GM12891 (cell line): ENCODE measurements around the gene RFFL. TPM values are rescaled to one million over a fixed set of nuclear protein-coding genes. Genes with fewer than 3 reads are reported as not detected.
"Not testable (repeated sequence)": the region's sequence is repeated elsewhere in the genome, so short reads cannot be mapped to it uniquely, and the experiment has no call there.

Experiments used
- DNase-seq: peaks from one replicate; pipeline ENCODE4 v3.0.0; 2011; ENCODE audit warnings: low spot score; ENCODE audit not compliant: insufficient read length
- FAIRE-seq: peaks from 2 replicates; lab custom pipeline; 2011; peaks lifted over from hg19 to GRCh38; lab: Jason Lieb, UNC
- PAX5 ChIP-seq: IDR thresholded peaks from 2 replicates; pipeline ENCODE4 v1.6.1; 2011; ENCODE audit warnings: low read length, moderate library complexity, mild to moderate bottlenecking; ENCODE audit not compliant: insufficient read depth, severe bottlenecking
- POLR2A ChIP-seq: IDR thresholded peaks from 2 replicates; pipeline ENCODE4 v1.6.1; 2011; ENCODE audit warnings: low read depth, low read length, control low read depth
- POLR2AphosphoS5 ChIP-seq: IDR thresholded peaks from 2 replicates; pipeline ENCODE4 v1.6.1; 2011; ENCODE audit warnings: low read depth, low read length, control low read depth
- POU2F2 ChIP-seq: IDR thresholded peaks from 2 replicates; pipeline ENCODE4 v1.6.1; 2011; ENCODE audit warnings: low read depth, mild to moderate bottlenecking, control low read depth, low read length, moderate library complexity
- SPI1 ChIP-seq: IDR thresholded peaks from 2 replicates; pipeline ENCODE4 v1.6.1; 2011; ENCODE audit warnings: low read depth, low read length, control low read depth
- TAF1 ChIP-seq: IDR thresholded peaks from 2 replicates; pipeline ENCODE4 v1.6.1; 2011; ENCODE audit warnings: low read depth, low read length, control low read depth
- polyA plus RNA-seq: library from polyadenylated mRNA; unstranded; fragments of >200 nt; gene quantifications from one replicate; pipeline ENCODE4 v1.2.1, GENCODE V29; 2012; ENCODE audit warnings: low read depth, missing spikeins, inconsistent platforms; ENCODE audit not compliant: missing spikeins

Gene RFFL, protein sequence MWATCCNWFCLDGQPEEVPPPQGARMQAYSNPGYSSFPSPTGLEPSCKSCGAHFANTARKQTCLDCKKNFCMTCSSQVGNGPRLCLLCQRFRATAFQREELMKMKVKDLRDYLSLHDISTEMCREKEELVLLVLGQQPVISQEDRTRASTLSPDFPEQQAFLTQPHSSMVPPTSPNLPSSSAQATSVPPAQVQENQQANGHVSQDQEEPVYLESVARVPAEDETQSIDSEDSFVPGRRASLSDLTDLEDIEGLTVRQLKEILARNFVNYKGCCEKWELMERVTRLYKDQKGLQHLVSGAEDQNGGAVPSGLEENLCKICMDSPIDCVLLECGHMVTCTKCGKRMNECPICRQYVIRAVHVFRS
- 18.7 TPM for polyA plus RNA-seq

DNA sequence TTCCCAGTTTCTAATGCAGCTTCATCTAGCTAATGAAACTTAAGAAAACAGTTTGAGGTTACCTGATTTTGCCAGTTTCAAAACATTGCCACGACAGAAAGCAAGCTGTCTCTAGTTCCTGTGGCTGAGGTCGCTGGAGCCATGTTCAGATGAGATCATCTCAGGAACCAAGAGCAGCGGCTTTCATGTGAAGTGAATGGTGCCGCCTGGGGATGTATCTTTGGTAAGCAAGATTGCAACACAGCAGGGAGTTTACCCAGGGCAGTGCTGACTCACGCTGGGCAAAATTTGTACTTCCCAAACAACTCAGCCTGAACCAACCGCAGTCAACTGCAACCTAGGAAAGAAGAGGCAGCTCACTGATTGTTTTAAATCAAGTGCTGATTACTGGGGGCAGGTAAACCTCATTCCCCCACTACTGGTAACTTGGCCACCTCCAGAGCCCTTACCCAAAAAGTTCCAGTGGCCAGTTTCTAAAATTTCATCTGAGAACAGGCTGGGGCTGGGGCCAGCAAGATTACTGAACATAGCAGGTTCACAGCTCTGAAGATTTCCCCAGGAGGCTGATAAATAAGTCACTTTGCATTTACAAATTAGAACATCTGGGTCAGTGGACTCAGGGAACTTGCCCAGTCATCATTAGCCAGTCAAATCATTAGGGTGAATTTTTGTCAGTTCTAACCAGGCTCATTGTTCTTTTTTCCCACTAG is at the start of gene RFFL:
Gene RFFL (minus strand): TSS at position 194 of the 710 bp plus-strand sequence. CDS start 37,154 bp downstream, outside the sequence.
- TF ChIP-seq POU2F2 (peak; percentile 75), POLR2A (no peak; the same call in 1 of the 2 replicates), PAX5 (peak; percentile 58), TAF1 (no peak), POLR2AphosphoS5 (peak; percentile 43; the same call in 1 of the 2 replicates), SPI1 (0 out of 2 replicates have a peak, but pooled peaks have one; percentile 26)
- FAIRE-seq (peak; percentile 92), DNase-seq (peak; percentile 48)

DNA sequence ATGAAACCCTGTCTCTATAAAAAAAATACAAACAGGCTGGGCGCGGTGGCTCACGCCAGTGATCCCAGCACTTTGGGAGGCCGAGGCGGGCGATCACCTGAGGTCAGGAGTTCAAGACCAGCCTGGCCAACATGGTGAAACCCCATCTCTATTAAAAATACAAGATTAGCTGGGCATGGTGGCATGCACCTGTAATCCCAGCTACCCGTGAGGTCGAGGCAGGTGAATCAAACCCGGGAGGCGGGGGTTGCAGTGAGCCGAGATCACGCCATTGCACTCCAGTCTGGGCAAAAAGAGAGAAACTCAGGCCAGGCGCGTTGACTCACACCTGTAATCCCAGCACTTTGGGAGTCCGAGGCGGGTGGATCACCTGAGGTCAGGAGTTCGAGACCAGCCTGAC is 47.3 kb upstream of the RFFL start:
- not testable (repeated sequence) for DNase-seq

DNA sequence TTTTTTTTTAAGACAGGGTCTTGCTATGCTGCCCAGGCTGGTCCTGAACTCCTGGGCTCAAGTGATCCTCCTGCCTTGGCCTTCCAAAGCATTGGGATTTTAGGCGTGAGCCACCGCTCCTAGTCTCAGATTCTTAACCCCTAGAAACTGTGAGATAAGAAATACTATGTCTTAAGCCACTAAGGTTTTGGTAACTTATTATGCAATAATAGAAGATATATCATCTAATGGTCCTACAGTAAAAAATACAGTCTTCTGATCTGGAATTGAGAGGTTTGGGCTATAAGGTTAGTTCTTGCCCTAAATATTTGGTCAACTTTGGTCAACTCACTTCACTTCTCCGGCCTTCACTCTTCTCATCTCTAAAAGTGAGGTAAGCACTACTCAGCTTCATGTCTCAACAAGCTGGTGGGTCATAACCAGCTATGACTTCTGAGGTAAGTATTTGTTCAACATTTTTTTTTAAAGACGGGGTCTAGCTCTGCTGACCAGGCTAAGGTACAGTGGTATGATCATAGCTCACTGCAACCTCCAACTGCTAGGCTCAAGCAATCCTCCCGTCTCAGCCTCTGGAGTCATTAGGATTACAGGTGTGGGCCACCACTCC is 41.4 kb upstream of the RFFL start:
- TF ChIP-seq TAF1 = no peak
- no peak for TF ChIP-seq PAX5
- no peak for TF ChIP-seq POLR2AphosphoS5
- TF ChIP-seq POU2F2 = no peak
- no peak for TF ChIP-seq SPI1
- no peak for TF ChIP-seq POLR2A
- no peak for FAIRE-seq
- DNase-seq = no peak

More for the DNA sequence above, 47.3 kb upstream of the RFFL start:
- FAIRE-seq = not testable (repeated sequence)

DNA sequence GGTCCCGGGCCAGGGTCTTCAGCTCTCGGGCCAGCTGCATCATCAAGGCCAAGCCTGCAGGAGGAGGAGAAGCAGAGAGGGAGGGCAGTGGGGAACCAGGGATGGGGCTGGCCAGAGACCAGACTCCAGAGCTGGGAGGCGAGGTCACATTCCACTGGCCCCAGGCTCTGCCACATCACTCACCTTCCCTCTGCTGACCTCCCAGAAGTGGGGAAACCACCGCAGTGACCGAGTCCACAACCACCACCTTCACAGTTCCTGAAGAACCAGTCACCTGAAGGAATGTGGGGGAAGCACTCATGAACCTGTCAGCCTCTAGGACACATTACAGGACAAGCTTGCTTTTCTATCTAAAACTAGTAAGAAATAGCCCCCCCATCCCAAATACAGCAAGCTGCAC is 39.8 kb upstream of the RFFL start:
- TF ChIP-seq POLR2AphosphoS5 (no peak), POU2F2 (no peak), TAF1 (no peak), SPI1 (no peak)
- FAIRE-seq (no peak), DNase-seq (no peak)

DNA sequence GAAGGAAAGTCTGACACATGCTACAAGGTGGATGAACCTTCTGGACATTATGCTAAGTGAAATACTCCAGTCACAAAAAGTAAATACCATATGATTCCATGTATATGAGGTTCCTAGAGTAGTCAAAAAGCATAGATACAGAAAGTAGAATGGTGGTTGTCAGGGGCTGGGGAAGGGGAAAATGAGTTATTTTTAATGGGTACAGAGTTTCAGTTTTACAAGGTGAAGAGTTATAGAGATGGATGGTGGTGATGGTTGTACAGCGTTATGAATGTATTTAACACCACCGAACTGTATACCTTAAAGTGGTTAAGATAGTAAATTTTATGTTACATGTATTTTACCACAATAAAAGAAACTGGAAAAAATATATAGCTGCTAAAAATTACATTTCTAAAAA is 38.2 kb upstream of the RFFL start:
- no peak for FAIRE-seq
- no peak for DNase-seq
- no peak for TF ChIP-seq POLR2AphosphoS5
- no peak for TF ChIP-seq PAX5
- TF ChIP-seq TAF1 = no peak
- no peak for TF ChIP-seq SPI1
- no peak for TF ChIP-seq POU2F2
- TF ChIP-seq POLR2A = no peak

DNA sequence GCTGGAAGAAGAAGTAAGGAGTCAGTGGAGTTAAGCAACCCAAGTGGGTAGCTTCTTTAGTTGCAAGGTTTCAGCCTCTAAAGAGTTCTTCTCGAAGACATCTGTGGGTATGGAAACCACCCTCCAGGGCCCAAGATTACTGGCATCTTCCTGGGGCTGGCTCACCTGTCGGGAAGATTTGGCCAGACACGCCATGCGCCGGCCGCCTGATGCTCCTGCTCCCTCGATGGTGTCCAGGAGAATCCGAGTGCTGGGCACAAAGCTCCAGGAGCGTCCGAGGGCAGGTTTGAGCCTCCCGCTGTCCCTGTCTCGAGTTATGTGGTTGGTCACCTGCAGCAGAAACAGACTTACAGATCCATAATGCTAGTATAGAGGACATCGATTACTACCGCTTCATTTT is 37.5 kb upstream of the RFFL start:
- no peak for DNase-seq
- FAIRE-seq = no peak
- no peak for TF ChIP-seq POU2F2

DNA sequence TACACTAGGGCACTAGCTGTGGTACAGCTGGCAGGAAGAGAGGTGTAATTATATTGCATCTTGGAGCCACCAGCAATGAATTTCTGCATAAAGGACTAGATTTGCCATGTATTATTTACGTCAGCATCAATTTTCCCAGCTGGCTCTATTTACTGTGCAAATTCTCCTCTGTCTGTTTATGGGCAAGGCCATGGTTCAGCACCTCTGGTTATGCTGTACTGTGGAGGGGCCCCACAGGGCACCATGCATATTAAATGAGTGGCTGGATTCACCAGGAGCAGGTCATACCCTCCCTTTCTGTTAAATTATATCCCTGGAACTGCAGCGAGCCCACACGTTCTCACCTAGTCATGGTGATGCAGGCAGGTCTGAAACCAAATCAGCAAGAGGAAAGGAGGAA is 36.4 kb upstream of the RFFL start:
- no peak for TF ChIP-seq PAX5
- DNase-seq (no peak), FAIRE-seq (no peak)

DNA sequence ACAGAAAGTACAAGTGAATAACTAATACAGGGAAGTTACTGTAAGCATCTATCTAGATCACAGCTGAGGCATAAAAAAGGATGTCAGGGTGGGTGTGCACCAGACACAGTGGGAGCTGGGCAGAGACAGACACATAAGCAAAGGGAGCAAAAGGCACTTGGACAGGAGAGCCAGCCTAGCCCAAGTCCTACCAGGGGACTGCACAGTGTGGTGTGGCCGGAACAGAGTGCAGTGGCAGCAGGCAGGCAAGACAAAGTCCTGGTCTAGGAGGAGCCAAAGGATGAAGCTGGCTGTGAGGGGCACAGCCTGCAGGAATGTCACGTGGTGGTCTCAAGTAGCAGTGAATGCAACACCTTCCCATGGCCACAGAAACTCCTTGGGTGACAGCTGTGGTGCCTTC is 34.3 kb upstream of the RFFL start:
- no peak for FAIRE-seq
- no peak for TF ChIP-seq POLR2A
- TF ChIP-seq POU2F2 = no peak
- no peak for TF ChIP-seq TAF1
- TF ChIP-seq PAX5 = no peak

DNA sequence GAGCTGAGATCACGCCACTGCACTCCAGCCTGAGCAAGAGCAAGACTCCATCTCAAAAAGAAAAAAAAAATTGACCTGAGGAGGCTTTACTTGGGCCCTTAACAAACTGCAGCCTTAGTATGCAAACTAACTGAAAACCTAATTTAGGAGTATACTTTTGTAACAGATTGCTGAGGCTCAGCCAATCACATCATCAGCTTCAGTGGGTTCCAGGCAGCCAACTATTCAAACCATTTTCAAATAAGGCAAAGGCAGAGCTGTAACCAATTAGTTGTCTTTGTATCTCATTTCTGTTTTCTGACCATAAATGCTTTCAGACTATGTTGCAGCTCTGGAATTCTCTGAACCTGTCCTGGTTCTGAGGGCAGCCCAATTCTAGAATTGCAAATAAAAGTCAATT is 32.2 kb upstream of the RFFL start:
- TF ChIP-seq POLR2A = no peak
- no peak for TF ChIP-seq POLR2AphosphoS5
- no peak for DNase-seq
- no peak for FAIRE-seq

More for the DNA sequence above, 34.3 kb upstream of the RFFL start:
- DNase-seq = no peak

DNA sequence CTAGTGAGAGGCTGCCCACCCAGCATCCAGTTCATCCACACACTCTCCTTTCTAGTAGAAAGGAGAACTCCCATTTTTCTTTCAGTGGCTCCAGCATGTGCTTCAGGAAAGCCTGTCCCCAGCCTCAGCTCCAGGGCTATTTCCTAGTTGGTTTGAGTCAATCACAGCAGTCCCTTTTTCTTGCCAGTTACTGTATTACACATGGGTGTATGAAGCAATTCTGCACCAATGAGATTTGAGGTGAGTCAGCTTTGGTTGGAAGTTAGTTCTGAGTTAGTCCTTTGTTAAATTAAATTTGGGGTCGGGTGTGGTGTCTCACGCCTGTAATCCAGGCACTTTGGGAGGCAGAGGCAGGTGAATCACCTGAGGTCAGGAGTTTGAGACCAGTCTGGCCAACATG is 31.4 kb upstream of the RFFL start:
- FAIRE-seq (no peak), DNase-seq (no peak)
- TF ChIP-seq POLR2AphosphoS5 (no peak), TAF1 (no peak), POU2F2 (no peak), POLR2A (no peak), PAX5 (no peak), SPI1 (no peak)

DNA sequence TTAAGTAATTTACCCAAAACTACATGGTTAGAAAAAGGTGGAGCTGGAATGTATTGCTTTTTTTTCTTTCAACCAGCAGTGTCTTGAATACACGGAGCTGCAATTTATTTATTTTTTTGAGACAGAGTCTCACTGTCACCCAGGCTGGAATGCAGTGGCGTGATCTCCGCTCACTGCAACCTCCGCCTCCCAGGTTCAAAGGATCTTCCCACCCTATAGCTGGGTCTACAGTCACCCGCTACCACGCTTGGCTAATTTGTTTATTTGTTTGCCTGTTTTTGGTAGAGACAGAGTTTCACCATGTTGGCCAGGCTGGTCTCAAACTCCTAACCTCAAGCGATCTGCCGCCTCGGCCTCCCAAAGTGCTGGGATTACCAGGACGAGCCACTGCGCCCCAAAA is 27.2 kb upstream of the RFFL start:
- not testable (repeated sequence) for FAIRE-seq, DNase-seq
